B cell (primary cell): ENCODE data around the gene LBX2. TPM values are rescaled to one million over a fixed set of nuclear protein-coding genes. Genes with fewer than 3 reads are reported as not detected.

Experiments
- ATAC-seq: fragments of 200-7000 bp; cut with Tn5 transposase; one replicate; pipeline ENCODE4 v1.10.0; 2021; ENCODE audit warnings: low read depth, mild to moderate bottlenecking, moderate number of reproducible peaks, moderate library complexity
- CTCF ChIA-PET: fragments of 350-600 bp; sonication (Branson Sonifier 250); formaldehyde crosslinking; loops from one replicate; lab custom pipeline; 2021; ENCODE audit warnings: antibody characterized with exemption, inconsistent platforms; lab: Charles Lee
- POLR2A ChIA-PET: fragments of 350-600 bp; sonication (Branson Sonifier 250); formaldehyde crosslinking; loops from one replicate; lab custom pipeline; 2021; ENCODE audit warnings: antibody characterized with exemption; lab: Charles Lee
- DNase-seq: peaks from one replicate; pipeline ENCODE4 v3.0.0; 2013
- H2AFZ ChIP-seq: 2 replicates; pipeline ENCODE4 v1.6.1; 2012; ENCODE audit warnings: mild to moderate bottlenecking, low read depth, low read length; ENCODE audit not compliant: insufficient read depth, poor library complexity, severe bottlenecking
- H3K27ac ChIP-seq, 2 donors: 1 replicate in 1 of 2; 2 replicates in 1 of 2; pipeline ENCODE4 v1.5.1; 2012 to 2013; ENCODE audit warnings: low read length in 2 of 2, mild to moderate bottlenecking in 2 of 2, moderate library complexity in 1 of 2
- H3K27me3 ChIP-seq, 4 experiments: fragments of 200-600 bp in 1 of 4; sonication (generic) in 1 of 4; replicated peaks in 1 of 4; 1 replicate in 2 of 4; 2 replicates in 2 of 4; pipeline versions ENCODE4 v1.6.1 to v1.7.0; 2013 to 2016; ENCODE audit warnings: low read length in 3 of 4, mild to moderate bottlenecking in 2 of 4, mixed read lengths in 1 of 4, moderate library complexity in 1 of 4; ENCODE audit not compliant: insufficient read depth in 4 of 4, control insufficient read depth in 3 of 4; ENCODE audit errors: control extremely low read depth in 1 of 4
- H3K36me3 ChIP-seq, 2 experiments: replicated peaks in 1 of 2; 1 replicate in 1 of 2; 2 replicates in 1 of 2; pipeline versions ENCODE4 v1.6.1 to v1.7.1; 2013; ENCODE audit warnings: low read length in 1 of 2; ENCODE audit not compliant: insufficient read depth in 2 of 2, control insufficient read depth in 1 of 2; ENCODE audit errors: control extremely low read depth in 1 of 2, extremely low read depth in 1 of 2
- H3K4me1 ChIP-seq, 2 donors: fragments of 200-600 bp in 1 of 2; sonication (generic) in 1 of 2; 1 replicate in 1 of 2; 2 replicates in 1 of 2; pipeline versions ENCODE4 v1.5.1 to v1.6.1; 2013 to 2017; ENCODE audit warnings: low read length in 2 of 2; ENCODE audit not compliant: control insufficient read depth in 2 of 2, insufficient read depth in 2 of 2
- H3K4me2 ChIP-seq: replicated peaks from 2 replicates; pipeline ENCODE3; 2012; ENCODE audit warnings: mild to moderate bottlenecking, low read depth, low read length; ENCODE audit not compliant: poor library complexity, severe bottlenecking
- H3K4me3 ChIP-seq, 5 experiments: fragments of 200-600 bp in 1 of 5; sonication (generic) in 1 of 5; 1 replicate in 3 of 5; 2 replicates in 2 of 5; pipeline versions ENCODE4 v1.5.1 to v1.7.0; 2011 to 2016; ENCODE audit warnings: low read length in 4 of 5, mild to moderate bottlenecking in 4 of 5, low read depth in 2 of 5, control low read depth in 1 of 5, moderate library complexity in 1 of 5; ENCODE audit not compliant: insufficient read depth in 1 of 5; ENCODE audit errors: control extremely low read depth in 1 of 5, extremely low read depth in 1 of 5
- H3K79me2 ChIP-seq: fragments of 200-600 bp; sonication (generic); one replicate; pipeline ENCODE4 v1.6.0; 2016; ENCODE audit warnings: low read length; ENCODE audit not compliant: control insufficient read depth, insufficient read depth
- H3K9ac ChIP-seq: fragments of 200-600 bp; sonication (generic); 2 replicates; pipeline ENCODE4 v1.6.1; 2017; ENCODE audit warnings: mild to moderate bottlenecking, low read length, moderate library complexity
- H3K9me3 ChIP-seq, 3 donors: one replicate each; pipeline versions ENCODE4 v1.6.1 to v1.7.1; 2013; ENCODE audit warnings: low read length in 2 of 3; ENCODE audit not compliant: control insufficient read depth in 2 of 3, insufficient read depth in 1 of 3; ENCODE audit errors: control extremely low read depth in 1 of 3
- H4K20me1 ChIP-seq: 2 replicates; pipeline ENCODE4 v1.6.0; 2012; ENCODE audit warnings: mild to moderate bottlenecking, low read length; ENCODE audit not compliant: insufficient read depth, control insufficient read depth, poor library complexity, severe bottlenecking
- H3K27ac Mint-ChIP-seq: one replicate; pipeline ENCODE4 v1.8.0; 2021; ENCODE audit warnings: mixed read lengths
- H3K27me3 Mint-ChIP-seq: one replicate; pipeline ENCODE4 v1.8.0; 2021; ENCODE audit warnings: mixed read lengths
- H3K4me1 Mint-ChIP-seq: one replicate; pipeline ENCODE4 v1.8.0; 2021; ENCODE audit warnings: mixed read lengths
- H3K4me3 Mint-ChIP-seq: one replicate; pipeline ENCODE4 v1.8.0; 2021; ENCODE audit warnings: mixed read lengths
- H3K9me3 Mint-ChIP-seq: one replicate; pipeline ENCODE4 v1.8.0; 2022; ENCODE audit warnings: mixed read lengths; ENCODE audit not compliant: insufficient read depth
- EZH2 ChIP-seq: IDR thresholded peaks from 2 replicates; pipeline ENCODE4 v1.6.1; 2012; ENCODE audit warnings: borderline replicate concordance, low read depth, mild to moderate bottlenecking, moderate library complexity, low read length; ENCODE audit not compliant: insufficient read depth, poor library complexity, severe bottlenecking
- WGBS: methylation state at CpG from one replicate; pipeline ENCODE4 v1.1.5; 2013; ENCODE audit warnings: missing lambda C conversion rate; ENCODE audit not compliant: insufficient coverage; 5-methylcytosine and 5-hydroxymethylcytosine counted together
- intact Hi-C: fragments of 100-400 bp; cut with micrococcal nuclease; formaldehyde crosslinking; loops from one replicate; pipeline ENCODE4 v1.10.0; 2022
- polyA plus RNA-seq: library from polyadenylated mRNA; depleted of rRNA; stranded (reverse); fragments of >200 nt; gene quantifications from 2 replicates; pipeline ENCODE4 v1.2.3, GENCODE V29; 2012
- total RNA-seq, 2 donors: library from RNA; stranded (reverse); fragments of 120-200 nt in 1 of 2; gene quantifications; 1 replicate in 1 of 2; 2 replicates in 1 of 2; pipeline versions ENCODE4 v1.2.3 to v1.2.4, GENCODE V29; 2013 to 2022
- TF ChIP-seq, protein P1 (sequence below): fragments of 200-600 bp; IDR thresholded peaks from one replicate; pipeline ENCODE4 v1.8.0; 2022; ENCODE audit warnings: antibody characterized with exemption, mild to moderate bottlenecking

The LBX2 gene
- total and polyA plus RNA-seq, 2 donors (not counting 1 experiment from before 2014, with no cell fraction given): 1.1 to 2.0 TPM

DNA sequence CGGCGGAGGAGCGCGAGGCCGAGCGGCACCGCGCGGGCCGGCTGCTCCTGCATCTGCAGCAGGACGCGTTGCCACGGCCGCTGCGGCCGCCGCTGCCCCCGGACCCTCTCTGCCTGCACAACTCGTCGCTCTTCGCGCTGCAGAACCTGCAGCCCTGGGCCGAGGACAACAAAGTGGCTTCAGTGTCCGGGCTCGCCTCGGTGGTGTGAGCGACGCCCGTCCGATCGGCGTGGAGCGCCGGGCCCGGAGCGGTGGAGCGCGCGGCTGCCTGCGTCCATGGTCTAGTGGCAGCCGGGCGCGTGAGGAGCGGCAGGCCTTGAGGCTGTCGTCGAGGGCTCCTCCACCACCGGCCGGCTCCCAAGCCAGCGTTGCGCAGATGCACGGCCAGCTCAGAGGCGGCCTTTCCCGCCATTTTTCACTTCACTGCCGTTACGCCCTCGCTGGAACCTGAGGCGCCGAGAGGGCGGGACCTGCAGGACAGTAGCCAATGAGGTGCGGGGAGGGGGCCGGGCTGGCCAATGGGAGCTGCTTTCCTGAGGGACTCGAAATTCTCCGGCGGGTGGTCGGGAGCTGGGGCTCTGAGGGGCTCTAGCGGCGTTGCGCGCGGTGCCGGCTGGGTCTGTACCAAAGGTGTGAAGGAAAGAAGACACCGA lies 16.7 kb upstream of the LBX2 start:
- peaks cover 0 to 31% (median 1%) of the 10 kb centered on the region in 3 donors for H3K9me3 ChIP-seq
- peak; percentile 81 for DNase-seq
- no peak overlapping the region for H3K27ac Mint-ChIP-seq
- peaks cover 6% of the 10 kb centered on the region for H4K20me1 ChIP-seq
- WGBS: 7% methylated on average over 72 of the region's 72 CpGs
- ChIA-PET POLR2A (interaction anchor here (0.9 to 2.5 kb wide), 5 partner anchors 8 to 20 kb away, joined by 3 to 9 read pairs (median 4); partner anchors contain the start of genes LBX2 and PCGF1), CTCF (interaction anchor here (0.6 to 1.4 kb wide), 5 partner anchors 9 to 73 kb away, joined by 3 to 5 read pairs (median 4); partner anchors contain the start of genes AUP1, CCDC142, HTRA2 and PCGF1)
- peaks cover 28% of the 10 kb centered on the region for H3K4me1 Mint-ChIP-seq
- peak; percentile 84 for ATAC-seq
- H3K27ac ChIP-seq: no peak overlapping the region
- peak overlapping the region; percentile 86 for H3K4me3 Mint-ChIP-seq
- intact Hi-C loops: loop anchor here (1.0 kb wide), 1 partner anchor 9 kb away; the partner anchor contains the start of gene PCGF1
- H3K4me2 ChIP-seq: peak overlapping the region; percentile 96
- peaks cover 69% of the 10 kb centered on the region for H3K27me3 Mint-ChIP-seq
- H3K79me2 ChIP-seq: no peaks in the 10 kb centered on the region
- H3K9ac ChIP-seq: peak overlapping the region; percentile 67
- no peaks in the 10 kb centered on the region for H3K9me3 Mint-ChIP-seq
- H2AFZ ChIP-seq: peak overlapping the region; percentile 71
- peaks cover 36 to 50% of the 10 kb centered on the region in 2 donors for H3K4me1 ChIP-seq
- no peaks in the 10 kb centered on the region for H3K36me3 ChIP-seq
- TF ChIP-seq, protein P1, sequence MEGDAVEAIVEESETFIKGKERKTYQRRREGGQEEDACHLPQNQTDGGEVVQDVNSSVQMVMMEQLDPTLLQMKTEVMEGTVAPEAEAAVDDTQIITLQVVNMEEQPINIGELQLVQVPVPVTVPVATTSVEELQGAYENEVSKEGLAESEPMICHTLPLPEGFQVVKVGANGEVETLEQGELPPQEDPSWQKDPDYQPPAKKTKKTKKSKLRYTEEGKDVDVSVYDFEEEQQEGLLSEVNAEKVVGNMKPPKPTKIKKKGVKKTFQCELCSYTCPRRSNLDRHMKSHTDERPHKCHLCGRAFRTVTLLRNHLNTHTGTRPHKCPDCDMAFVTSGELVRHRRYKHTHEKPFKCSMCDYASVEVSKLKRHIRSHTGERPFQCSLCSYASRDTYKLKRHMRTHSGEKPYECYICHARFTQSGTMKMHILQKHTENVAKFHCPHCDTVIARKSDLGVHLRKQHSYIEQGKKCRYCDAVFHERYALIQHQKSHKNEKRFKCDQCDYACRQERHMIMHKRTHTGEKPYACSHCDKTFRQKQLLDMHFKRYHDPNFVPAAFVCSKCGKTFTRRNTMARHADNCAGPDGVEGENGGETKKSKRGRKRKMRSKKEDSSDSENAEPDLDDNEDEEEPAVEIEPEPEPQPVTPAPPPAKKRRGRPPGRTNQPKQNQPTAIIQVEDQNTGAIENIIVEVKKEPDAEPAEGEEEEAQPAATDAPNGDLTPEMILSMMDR: no peak
- no peak for TF ChIP-seq EZH2
- H3K27me3 ChIP-seq: peaks cover 2 to 93% (median 69%) of the 10 kb centered on the region in 4 experiments
- peak overlapping the region; percentile 15 to 68 (median 50) for H3K4me3 ChIP-seq
